GM18873 (cell line): ENCODE data around the gene GSPT1.
"Not testable (repeated sequence)": the region's sequence is repeated elsewhere in the genome, so short reads cannot be mapped to it uniquely, and the experiment has no call there.

Source experiments
- ATAC-seq: cut with Tn5 transposase; IDR thresholded peaks from one replicate; pipeline ENCODE4 v1.9.1; 2021; ENCODE audit warnings: mild to moderate bottlenecking, moderate library complexity, moderate number of reproducible peaks; ENCODE audit not compliant: unreplicated experiment, low FRiP score

Gene GSPT1

GRCh38 chr16:11915644-11916523 is at the start of gene GSPT1:
TSS of gene GSPT1 (minus strand) at chr16:11915956. CDS start at chr16:11915720, 236 bp downstream.
- peak; percentile 67 for ATAC-seq

DNA sequence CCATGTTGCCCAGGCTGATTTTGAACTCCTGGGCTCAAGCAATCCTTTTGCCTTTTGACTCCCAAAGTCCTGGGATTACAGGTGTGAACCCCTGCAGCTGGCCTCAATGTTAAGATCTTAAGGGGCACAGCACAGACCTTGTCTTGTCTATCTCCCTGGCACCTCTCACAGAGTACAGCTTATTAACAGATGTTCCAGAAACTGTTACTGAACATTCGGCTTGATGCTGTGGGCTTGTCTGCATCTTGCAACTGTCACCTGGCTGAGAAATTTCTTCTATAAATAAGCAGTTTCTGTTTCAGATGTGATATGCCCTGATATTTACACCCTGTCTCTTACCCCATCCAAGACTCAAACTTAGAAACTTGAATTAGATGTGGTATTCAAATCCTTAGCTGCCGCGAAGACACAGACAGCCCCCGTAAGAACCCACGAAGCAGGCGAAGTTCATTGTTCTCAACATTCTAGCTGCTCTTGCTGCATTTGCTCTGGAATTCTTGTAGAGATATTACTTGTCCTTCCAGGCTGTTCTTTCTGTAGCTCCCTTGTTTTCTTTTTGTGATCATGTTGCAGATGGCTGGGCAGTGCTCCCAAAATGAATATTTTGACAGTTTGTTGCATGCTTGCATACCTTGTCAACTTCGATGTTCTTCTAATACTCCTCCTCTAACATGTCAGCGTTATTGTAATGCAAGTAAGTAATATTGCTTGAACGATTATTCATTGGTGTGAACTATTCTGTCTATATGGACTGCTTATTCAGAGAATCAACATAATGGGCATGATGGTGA is 49.2 kb upstream of the GSPT1 start, which contains the start of gene TNFRSF17:
Gene TNFRSF17 (plus strand): TSS at position 450 of the 791 bp plus-strand sequence. CDS start 115 bp downstream, at position 565.
- peak; percentile 77 for ATAC-seq

GRCh38 chr16:11963706-11964105 is 48.0 kb upstream of the GSPT1 start:
- ATAC-seq: no peak

- ATAC-seq: not testable (repeated sequence)
Measured at GRCh38 chr16:11962978-11963377, 47.2 kb upstream of the GSPT1 start.

DNA sequence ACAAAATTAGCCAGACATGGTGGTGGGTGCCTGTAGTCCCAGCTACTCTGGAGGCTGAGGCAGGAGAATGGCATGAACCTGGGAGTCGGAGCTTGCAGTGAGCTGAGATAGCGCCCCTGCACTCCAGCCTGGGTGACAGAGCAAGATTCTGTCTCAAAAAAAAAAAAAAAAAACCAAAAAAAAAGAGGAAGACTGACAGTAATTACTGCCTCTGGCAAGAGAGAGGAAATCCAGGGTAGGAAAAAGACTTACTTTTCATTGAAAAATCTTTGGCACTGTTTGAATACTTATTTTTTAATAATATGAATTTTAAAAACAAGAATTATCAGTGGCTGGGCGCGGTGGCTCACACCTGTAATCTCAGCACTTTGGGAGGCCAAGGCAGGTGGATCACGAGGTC is 46.7 kb upstream of the GSPT1 start:
- not testable (repeated sequence) for ATAC-seq

- no peak for ATAC-seq
Measured at GRCh38 chr16:11957591-11958395, 42.0 kb upstream of the GSPT1 start.

DNA sequence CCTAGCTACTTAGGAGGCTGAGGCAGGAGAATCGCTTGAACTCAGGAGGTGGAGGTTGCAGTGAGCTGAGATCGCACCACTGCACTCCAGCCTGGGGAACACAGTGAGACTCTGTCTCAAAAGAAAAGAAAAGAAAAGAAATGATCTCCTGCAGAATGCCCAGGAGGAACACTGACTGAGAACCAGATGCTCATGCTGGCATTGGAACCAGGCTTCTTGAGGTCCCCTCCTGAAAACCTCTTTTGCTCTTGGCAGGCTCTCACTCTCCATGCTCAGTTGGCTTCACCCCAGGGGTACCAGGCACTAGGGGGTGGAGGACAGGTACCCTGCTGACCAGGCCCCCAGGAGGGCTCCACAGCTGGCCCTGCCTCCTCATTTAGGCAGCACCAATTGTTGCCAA is 40.8 kb upstream of the GSPT1 start:
- no peak for ATAC-seq

- no peak for ATAC-seq
Measured at GRCh38 chr16:11955713-11956123, 40.0 kb upstream of the GSPT1 start.

DNA sequence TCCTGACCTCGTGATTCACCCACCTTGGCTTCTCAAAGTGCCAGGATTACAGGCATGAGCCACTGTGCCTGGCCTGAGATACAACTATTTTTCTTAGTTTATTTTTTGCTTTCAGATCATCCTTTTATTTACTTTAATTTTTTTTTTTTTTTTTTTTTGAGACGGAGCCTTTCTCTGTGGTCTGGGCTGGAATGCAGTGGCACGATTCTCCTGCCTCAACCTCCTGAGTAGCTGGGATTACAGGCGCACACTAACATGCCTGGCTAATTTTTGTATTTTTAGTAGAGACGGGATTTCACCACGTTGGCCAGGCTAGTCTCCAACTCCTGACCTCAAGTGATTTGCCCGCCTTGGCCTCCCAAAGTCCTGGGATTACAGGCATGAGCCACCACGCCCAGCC is 37.8 kb upstream of the GSPT1 start:
- ATAC-seq: not testable (repeated sequence)

DNA sequence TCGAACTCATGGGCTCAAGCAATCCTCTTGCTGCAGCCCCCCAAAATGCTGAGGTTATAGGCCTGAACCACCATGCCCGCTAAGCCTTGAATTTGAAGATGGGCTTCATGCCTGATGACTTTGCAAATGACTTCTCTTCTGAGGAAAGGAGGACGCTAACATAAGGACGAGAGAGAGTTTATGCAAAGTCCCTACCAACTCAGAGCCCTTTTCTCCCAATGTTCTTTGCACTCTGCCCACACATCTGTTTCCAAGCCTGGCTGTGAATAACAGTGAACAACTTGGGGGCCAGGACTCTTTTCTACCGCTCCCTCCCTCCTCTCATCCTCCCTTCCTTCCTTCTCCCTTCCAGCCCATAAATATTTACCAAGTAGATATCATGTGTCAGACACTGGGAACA is 34.6 kb upstream of the GSPT1 start:
- ATAC-seq: no peak

- ATAC-seq: no peak
Measured at GRCh38 chr16:11949527-11949926, 33.8 kb upstream of the GSPT1 start.

- no peak for ATAC-seq
Measured at GRCh38 chr16:11948819-11949218, 33.1 kb upstream of the GSPT1 start.

DNA sequence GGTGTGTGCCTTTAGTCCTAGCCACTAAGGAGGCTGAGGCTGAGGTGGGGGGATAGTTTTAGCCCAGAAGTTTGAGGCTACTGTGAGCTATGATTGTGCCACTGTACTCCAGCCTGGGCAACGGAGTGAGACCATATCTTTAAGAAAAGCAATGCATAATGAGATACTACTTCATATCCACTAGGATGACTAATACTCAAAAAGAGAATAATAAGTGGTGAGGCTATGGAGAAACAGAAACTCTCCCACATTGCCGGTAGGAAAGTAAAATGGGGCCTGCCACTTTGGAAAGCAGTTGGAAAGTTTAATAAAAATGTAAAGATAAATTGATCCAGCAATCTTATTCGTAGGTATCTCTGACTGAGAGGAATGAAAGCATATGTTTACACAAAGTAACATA is 30.7 kb upstream of the GSPT1 start:
- ATAC-seq: no peak

DNA sequence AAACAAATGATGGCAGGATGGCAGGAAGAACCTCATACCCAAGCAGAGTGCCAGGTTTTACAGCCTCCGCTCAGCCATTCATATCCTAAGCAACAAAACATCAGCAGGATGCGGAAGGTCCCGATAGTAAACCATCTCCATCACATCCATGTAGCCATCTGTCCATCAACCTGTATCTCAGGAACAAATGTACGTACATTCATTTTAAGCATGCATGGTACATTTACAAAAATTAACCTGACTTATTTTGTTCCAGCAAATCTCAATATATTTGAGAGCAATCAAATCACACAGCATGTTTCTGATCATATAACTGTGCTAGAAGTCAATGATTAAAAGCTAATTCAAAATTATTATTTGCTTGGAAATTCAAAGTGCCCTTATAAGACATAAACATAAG is 26.2 kb upstream of the GSPT1 start, which contains the start of gene NPIPB2:
Gene NPIPB2 (minus strand): TSS at position 101 of the 400 bp plus-strand sequence. CDS start 0 bp downstream, at position 101.
- not testable (repeated sequence) for ATAC-seq

DNA sequence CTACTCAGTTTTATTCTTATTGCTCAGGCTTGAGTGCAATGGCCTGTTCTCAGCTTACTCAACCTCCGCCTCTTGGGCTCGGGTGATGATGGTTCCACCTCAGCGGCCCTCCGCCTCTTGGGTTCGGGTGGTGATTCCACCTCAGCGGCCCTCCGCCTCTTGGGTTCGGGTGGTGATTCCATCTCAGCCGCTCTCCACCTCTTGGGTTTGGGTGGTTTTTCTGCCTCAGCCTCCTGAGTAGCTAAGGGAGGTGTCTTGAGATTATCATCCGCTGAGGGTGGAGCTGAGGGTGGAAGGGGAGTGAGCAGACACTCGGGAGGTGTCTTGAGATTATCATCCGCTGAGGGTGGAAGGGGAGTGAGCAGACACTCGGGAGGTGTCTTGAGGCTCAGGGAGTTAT is 11.6 kb upstream of the GSPT1 start:
- not testable (repeated sequence) for ATAC-seq

DNA sequence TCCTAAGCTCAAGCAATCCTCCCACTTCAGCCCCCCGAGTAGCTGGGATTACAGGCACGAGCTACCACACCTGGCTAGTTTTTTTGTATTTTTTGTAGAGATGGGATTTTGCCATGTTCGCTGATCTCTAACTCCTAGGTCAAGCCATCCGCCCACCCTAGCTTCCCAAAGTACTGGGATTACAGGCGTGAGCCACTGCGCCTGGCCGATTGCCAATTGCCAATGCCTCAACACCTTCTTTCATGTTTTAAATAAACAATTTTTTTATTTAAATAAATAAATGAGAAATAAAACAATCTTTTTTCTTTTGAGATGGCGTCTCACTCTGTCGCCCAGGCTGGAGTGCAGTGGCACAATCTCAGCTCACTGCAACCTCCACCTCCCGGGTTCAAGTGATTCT is 8.3 kb upstream of the GSPT1 start:
- not testable (repeated sequence) for ATAC-seq

DNA sequence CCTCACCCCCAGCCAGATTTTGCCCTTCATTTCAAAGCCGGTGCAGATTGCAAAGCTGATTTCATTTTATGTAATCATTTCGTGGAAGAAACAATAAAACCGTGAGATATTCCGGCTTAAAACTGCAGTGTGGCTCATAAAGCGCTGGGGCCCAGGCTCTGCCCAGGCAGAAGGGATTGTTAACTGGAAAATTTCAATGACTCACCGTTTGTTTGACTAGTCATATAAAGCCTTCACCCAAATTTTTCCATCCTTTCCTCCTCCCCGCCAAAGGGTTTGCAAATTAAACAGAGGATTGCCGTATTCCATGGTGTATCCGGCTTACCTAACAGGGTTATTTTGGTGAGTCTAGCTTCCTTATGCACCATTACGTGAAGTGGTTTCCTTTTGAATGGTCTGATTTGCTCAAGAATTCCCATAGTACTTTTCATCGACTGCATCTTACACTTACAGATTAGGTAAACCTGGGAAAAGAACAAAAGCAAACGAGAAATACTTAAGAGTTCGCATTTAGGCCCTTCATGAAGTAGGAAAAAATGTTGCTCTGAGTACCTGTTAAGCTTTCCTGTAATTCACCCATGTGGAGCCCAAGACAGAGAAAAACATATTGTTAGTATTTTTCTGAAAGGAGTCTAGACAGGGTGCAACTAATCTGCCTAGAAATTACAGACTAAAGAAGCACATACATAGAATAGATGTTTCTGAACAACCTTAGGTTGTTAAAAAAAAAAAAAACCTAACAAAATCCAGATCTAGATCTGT is 949 bp upstream of the GSPT1 start:
- no peak for ATAC-seq

DNA sequence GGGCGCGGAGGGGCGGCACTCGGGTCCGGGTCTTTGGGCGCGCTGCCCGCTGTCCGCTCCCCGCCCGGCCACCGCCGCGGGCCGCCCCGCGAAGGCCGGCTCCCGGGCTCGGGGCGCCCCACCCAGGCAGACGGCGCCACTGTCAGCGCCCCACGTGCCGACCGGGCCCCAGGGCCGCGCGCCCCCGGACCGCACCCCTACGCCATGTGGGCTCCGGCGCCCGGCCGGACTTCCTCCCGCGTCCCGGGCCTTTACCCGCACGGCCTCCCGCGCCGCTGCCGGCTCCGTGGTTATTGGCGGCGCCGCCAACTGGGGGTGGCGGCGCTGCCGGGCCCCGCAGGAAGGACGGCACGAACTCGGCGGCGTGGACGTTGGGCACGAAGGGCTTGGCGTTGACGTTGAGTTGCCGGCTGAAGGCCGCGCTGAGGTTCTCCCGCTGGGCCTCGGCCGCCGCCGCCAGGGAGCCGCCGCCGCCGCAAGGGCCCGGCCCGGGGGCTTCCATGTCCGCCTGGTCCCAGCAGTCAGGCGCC is 577 bp downstream of the GSPT1 start:
- peak; percentile 24 for ATAC-seq
